HL-60/S4 (cell line): ENCODE results near the gene THAP8.

ENCODE experiments used
- in situ Hi-C: fragments of 300-500 bp; cut with MboI; formaldehyde crosslinking; loops from 2 replicates; pipeline ENCODE4 v1.14.3; 2022; ENCODE audit warnings: low sequenced_read_pairs

The THAP8 gene, protein sequence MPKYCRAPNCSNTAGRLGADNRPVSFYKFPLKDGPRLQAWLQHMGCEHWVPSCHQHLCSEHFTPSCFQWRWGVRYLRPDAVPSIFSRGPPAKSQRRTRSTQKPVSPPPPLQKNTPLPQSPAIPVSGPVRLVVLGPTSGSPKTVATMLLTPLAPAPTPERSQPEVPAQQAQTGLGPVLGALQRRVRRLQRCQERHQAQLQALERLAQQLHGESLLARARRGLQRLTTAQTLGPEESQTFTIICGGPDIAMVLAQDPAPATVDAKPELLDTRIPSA

DNA sequence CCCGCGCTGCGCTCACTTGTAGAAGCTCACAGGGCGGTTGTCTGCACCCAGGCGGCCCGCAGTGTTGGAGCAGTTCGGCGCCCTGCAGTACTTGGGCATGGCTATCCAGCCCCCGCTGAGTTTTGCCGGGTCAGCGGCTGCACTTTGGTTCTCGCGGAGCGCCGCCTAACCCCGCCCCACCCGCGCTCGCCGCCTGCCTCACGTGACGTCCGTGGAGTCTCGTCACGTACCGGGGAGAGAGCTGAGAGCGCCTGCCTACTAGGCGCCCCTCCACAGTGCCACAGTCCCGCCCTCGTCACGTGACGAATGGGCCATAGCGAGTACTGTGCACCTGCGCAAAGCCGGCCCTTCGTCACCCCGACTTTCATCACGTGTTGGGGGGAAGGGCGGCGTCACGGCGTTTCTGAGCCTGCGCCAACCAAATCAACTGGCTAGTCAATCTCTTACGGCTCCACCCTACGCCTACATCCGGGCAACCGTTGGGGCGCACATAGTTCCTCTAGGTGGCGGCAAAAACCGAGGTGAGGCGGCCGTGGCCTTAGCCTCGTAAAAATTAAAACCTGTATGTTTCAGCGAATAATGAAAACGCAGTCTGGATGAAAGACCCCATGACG, at the start of gene THAP8:
Gene THAP8 (minus strand): TSS at position 167 of the 614 bp plus-strand sequence. CDS start 68 bp downstream, at position 99.
- in situ Hi-C loops = no loop called here

DNA sequence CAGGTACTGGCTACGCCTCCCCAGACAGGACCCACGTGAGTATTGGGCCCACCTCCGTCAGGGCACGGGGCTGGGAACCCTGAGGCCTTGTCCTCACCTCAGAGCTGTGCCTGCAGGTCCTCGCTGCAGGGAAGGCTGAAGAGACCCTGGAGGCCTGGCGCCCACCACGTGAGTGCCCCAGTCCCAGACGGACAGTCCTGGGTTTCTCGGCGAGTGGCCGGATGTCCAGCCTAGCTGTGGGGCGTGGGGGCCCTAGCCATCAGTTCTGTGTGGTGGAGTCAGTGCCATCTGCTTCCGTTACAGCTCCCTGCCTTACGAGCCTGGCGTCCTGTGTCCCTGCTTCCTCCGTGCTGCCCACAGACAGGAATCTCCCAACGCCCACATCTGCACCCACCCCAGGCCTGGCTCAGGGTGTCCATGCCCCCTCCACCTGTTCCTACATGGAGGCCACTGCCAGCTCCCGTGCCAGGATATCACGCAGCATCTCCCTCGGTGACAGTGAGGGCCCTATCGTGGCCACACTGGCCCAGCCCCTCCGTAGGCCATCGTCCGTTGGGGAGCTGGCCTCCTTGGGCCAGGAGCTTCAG, 49.0 kb upstream of the THAP8 start:
- in situ Hi-C loops = no loop called here

DNA sequence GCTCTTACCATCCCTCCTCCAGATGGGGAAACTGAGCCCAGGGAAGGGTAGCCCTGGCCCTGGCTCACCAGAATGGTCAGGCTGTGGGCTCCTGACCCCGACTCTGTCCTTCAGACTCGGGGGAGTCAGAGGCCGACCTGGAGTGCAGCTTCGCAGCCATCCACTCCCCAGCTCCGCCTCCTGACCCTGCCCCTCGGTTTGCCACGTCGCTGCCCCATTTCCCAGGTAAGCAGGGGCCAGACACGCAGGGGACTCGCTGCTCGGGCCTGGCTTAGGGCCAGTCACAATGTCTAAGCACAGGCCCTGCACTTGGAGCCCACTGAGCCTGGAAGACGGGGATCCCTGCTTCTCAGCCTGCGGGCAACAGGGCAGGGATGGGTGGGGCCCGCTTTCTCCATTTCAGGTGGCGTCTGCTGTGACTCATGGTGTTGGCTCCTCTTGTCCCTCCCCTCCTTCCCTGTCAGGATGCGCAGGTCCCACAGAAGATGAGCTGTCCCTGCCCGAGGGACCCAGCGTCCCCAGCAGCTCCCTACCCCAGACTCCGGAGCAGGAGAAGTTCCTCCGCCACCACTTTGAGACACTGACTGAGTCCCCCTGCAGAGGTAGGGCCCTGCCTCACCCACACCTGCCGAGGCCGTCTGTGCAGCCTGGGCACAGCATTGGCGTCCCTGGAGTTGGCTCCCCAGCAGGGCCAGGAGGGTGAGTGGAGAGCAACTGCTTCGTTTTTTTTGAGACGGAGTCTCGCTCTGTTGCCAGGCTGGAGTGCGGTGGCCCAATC, 47.7 kb upstream of the THAP8 start:
- in situ Hi-C loops = no loop called here

DNA sequence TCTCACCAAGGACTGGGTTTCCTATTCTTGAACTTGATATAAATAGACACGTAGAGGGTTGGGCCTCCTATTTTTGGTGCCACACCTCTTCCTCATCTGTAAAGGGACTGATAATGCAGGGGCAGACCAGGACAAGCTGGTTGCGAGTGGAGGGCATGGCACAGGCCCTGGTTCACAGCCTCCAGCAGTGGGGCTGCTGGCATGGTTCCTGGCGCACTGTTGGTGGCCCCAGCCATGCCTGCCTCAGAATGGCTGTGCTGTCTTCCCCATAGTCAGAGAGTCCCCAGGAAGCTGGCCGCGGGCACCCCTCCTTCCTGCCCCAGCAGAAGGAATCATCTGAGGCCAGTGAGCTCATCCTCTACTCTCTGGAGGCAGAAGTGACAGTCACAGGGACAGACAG, 46.4 kb upstream of the THAP8 start:
- in situ Hi-C loops = no loop called here

DNA sequence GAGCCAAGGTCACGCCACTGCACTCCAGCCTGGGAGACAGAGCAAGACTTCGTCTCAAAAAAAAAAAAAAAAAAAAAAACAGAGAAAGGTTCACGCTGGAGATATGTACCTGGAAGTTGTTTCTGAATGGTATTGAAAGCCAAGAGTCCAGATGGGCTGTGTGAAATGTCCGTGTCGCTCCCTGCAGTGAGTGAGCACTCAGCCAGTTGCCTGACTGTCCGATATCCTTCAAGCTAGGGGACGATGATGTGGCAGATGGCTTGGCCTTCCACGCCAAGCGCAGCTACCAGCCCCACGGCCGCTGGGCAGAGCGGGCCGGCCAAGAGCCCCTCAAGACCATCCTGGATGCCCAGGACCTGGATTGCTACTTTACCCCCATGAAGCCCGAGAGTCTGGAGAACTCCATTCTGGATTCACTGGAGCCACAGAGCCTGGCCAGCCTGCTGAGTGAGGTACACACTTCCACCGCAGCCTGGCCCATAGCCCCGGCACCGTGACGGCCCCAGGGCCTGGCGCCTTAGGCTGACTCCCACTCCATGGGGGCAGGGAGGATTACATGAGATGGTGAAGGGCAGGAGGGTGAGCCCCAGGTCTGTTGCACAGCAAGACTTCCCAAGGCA, 45.2 kb upstream of the THAP8 start:
- in situ Hi-C loops = no loop called here

DNA sequence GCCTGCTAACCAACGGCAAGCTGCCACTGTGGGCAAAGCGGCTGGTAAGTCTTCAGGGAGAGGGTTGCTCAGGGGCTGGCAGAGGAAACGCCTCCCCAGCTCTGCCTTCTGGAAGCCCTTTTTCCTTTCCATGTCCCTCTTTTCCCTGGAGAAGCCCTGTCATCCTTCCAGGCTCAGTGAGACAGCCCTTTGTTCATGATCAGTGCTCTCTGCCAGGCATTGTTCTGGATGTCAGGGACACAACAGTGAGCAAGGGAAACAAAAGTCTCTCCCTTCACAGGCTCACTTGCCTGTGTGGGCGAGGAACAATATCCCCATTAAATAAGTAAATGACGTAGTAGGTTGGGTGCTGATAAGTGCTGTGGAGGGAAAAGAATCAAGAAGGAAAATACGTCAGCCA, 43.0 kb upstream of the THAP8 start:
- in situ Hi-C loops = no loop called here

DNA sequence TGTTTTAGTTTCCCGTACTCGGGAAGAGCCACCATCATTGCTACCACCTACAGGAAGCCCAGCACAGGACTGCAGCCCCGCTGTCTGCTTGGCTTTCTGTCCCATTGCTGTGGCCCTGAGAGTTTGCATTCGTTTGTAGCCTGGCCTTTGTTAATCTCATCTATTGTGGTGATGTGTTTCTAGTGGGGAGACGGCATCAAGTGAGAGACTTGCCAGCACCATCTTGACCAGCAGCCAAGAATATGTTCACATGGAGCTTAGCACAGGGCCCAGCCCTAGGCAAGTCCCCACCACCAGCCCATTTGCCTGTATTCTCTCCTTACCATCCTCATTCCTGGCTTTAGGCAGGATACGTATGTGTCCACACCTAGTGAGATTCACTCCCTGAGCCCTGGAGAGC, 39.6 kb upstream of the THAP8 start:
- in situ Hi-C loops = no loop called here

DNA sequence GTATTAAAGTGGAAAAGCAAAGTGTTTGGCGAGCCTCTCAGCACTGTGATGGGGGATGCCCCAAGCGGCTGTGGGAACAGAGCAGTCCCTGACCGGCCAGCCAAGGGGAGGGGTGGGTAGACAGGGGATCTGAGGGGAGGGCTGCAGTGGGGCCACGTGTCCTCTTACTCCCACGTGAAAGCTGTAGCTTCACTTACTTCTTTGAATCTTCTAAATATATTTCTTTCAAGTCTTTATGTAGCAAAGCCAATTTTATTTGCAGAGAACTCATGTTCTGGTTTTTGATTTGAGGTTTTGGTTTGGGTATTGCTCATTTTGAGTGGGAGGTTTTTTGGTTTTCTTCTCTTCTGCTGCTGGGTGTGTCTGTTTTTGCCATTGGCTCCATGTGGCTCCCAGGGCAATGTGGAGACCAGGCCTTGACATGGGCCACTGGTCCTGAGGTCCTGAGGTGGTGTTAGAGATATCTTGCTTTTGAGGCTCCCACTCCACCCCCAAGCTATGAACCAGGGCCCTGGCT, 39.1 kb upstream of the THAP8 start:
- in situ Hi-C loops = no loop called here

DNA sequence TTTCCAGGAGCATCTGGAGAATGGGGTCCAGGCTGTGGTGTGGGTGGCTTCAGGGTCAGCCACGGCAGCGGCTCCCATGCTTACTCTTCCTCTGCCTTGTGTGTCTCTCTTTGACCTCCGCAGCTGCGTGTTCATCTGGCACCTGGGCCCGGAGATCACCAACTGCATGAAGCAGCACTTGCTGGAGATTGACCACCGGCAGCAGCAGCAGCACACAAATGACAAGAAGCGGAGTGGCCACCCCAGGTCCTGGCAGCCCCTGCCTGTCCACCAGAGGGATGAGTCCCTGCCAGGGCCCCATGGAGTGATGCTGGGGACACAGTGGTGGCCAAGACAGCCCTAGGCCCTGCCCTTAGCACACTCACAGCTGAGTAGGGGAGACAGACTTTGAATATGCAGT, 38.5 kb upstream of the THAP8 start:
- in situ Hi-C loops = no loop called here

DNA sequence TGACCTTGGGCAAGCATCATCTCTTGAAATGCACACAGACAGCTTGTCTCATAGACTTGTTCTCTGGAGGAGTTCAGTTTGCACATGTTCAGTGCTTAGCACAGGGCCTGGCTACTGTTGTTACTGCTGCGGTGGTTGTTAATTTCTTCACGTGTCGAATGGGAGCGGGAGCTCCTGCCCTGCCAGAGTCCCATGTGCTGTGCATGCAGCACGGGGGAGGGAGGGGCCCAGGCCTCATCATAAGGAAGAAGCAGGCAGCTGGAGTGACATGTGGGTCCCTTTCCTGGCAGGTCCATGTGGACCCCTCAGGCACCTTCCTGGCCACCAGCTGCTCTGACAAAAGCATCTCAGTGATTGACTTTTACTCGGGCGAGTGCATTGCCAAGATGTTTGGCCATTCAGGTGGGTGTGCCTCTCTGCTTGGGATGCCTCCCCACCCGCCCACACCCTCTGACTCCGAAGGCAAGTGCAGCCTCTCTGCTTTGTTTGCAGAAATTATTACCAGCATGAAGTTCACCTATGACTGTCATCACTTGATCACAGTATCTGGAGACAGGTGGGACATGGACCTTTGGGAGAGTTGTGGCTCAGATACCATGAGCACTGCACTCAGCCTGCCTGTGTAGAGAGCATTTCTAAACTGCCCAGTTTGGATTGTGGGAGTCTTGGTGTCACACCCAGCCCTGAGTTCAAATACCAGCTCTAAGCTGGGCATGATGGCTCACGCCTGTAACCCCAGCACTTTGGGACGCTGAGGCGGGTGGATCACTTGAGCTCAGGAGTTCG, 37.0 kb upstream of the THAP8 start:
- in situ Hi-C loops = no loop called here

DNA sequence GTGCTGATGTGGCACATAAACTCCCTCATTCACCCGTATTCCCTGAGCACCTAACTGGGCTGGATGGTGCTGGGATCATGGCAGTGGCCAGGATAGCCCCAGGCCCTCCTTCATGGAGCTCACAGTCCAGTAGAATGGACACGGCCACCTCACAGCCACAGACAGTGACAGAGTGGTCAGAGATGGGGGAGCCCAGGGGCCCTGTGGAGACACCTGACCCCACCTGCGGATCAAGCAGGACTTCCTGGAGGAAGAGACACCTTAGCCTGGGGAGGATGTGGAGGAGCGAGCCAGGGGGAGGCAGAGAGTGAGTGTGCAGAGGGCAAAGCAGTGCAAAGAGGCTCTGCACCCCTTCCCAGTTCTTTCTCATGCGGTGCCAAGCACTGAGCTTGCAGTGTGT, 35.8 kb upstream of the THAP8 start:
- in situ Hi-C loops = no loop called here

DNA sequence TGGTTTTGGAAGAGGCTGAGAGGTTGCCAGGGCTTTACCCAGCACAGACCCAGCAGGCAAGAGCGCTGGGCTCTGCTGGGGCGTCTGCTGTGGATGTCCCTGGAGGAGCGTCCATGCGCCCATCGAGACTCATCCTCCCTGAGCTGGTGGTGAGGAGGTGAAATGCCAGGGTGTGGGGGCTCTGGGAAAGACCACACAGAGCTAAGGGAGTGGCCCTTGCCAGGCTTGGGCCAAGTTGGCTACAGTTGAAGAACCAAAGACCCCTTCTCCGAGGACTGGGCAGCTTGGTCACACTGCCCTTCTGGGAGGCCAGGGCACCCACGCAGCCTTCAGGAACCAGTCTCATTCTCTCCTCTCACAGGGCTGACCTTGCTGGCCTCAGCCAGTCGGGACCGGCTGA, 32.2 kb upstream of the THAP8 start:
- in situ Hi-C loops = no loop called here

DNA sequence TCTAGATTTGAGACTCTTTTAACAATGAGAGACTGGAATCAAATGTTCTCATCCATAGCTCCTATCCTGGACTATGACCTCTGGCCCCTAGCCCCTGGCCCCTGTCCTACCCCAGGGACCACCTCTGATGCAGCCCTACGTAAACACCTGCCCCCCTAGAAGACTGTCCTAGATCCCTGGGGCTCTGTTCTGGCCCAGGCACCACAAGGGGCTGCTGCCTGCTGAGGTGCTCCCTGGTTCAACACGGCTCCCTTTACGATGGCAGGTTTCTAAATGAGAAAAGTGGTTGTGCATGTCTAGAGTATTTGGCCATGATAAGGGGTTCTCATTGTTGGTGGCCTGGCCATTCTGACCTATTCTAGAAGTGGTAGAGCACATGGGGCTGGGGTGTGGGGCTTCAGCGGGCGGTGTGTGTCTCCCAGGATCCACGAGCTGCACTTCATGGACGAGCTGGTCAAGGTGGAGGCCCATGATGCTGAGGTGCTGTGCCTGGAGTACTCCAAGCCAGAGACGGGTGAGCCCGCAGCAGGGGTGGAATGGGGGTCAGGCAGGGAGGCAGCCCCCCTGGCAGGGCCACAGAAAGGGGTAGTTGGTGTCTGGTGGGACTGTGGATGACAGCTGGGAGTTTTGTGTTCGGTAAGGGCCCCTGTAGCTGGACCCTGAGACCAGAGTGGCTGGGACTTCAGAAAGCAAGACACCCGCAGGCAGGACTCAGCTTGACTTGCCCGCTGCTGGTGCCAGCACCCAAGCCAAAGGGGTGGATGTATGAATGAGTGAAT, 30.3 kb upstream of the THAP8 start:
- in situ Hi-C loops = no loop called here

DNA sequence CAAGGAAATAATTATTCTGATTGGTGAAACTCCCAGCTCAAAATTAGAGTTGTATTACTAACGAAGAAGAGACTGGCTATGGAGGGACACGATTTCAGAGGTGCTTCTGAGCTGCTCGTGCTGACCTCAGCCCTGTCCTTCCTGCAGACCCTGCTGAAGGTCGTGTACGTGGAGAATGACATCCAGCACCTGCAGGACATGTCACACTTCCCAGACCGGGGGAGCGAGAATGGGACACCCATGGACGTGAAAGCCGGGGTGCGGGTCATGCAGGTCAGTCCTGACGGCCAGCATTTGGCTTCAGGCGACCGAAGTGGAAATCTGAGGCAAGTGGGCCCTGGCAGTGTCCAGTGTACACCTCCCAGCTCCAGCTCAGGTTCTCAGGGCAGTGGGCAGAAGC, 28.8 kb upstream of the THAP8 start:
- in situ Hi-C loops = no loop called here

DNA sequence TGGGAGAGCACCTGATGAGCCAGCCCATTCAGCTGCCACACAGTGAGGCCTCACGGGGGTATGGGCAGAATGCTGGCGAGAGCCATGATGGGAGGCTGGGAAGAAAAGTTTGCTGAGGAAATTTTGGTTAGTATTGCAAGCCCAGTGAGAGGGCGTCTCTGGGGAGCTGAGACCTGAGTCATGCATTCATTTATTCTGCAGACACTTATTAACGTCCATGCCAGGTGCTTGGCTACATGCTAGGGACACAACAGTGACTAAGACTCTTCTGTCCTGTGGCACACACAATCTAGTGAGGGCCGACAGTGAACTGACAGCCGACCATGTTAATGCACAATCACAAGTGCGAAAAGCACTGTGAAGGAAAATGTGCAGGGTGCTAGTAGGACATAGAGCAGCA, 27.8 kb upstream of the THAP8 start:
- in situ Hi-C loops = no loop called here

DNA sequence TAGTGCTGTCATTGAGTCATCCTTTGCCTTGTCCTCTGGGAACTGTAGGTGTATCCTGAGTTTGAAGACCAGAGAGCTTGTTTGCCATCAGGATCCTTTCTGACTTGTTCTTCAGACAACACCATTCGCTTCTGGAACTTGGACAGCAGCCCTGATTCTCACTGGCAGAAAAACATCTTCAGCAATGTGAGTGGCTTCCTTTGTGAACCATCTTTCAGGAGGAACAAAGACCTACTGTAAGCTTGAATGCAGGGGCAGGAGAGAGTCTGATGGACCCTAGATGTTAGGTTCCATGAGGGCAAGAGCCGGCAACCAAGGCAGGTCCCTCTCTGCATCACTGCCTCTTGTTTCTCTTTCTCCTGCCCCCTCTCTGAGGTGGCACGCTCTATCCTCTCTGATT, 27.3 kb upstream of the THAP8 start:
- in situ Hi-C loops = no loop called here

DNA sequence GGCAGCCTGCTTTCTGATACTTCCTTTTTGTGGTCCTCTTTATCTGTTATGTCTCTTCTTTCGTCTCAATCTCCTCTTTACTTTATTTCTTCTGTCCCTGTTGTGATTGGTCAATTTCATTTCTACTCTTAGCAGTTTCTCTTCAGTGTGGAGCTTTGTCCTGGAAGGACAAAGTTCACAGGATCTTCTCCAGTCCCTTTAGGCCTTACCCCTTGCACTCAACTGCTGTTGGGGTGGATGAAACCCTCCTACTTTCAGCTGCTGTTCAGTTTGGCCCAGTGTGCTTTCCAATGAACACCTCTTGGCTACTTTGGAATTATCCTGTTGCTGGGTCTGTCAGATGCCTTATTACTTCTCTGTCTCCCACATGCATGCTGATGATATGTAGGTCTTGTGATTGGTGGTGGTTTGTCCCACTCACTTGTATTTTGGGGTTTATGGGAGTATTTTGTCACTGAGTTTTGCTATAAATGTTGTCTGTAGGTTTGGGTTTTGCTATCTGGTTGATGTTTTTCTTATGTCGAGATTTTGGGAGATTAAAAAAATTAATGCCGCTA, 25.4 kb upstream of the THAP8 start:
- in situ Hi-C loops = no loop called here

DNA sequence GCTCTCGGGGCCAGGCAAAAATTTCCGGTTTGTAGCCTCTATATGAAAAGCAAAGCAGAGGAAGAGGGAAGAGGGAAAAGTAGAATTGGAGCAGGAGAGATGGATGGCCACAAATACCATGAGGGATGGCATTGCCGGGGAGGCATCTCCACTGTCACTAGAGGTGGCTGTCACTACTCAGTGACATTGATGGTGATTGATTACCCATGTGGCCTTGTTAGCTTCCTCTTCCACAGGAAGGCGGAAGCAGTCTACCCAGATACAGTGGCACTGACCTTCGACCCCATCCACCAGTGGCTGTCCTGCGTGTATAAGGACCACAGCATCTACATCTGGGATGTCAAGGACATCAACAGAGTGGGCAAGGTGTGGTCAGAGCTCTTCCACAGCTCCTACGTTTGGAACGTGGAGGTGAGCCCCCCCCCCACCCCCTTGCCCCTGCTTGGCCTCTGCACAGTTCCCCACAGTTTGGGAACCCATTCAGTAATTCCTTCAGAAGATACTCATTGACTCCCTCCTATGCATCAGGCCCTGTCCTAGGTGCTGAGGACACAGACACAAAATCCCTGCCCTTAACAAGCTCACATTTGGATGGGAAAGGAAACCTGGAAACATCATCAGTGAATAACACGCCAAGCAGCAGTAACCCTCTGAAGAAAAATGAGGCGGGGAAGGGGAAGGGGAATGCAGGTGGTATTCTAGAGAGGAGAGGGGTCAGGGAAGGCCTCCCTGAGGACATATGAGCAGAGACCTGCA, 19.2 kb upstream of the THAP8 start:
- in situ Hi-C loops = no loop called here

DNA sequence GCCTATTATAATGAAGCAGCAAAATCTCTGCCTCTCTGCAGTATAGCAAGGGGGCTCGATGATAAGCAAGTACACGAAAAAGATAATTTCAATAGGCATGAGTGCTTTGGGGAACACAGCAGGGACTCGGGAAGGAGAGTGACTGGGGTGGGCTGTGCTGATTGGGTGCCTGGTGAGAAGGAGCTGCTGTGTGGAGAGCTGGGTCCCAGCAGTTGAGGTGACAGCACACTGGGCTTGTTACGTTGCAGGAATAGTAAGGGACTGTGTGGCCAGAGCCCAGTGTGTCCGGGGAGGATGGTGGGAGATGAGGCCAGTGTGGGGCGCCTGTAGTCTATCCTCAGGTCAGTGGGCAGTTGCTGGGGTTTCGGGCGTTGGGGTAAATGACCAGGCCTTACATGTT, 18.0 kb upstream of the THAP8 start:
- in situ Hi-C loops = no loop called here
